Mesothelial cell of epicardium (in vitro differentiated cells): ENCODE measurements around the gene CARS1. TPM values are rescaled to one million over a fixed set of nuclear protein-coding genes. Genes with fewer than 3 reads are reported as not detected.

ENCODE experiments used
- DNase-seq, 2 experiments: peaks; one replicate each; pipeline ENCODE4 v3.0.0; 2021; ENCODE audit warnings: low spot score in 2 of 2; ENCODE audit not compliant: unreplicated experiment in 2 of 2
- H3K27ac Mint-ChIP-seq: 2 replicates; pipeline ENCODE4 v1.8.0; 2021; ENCODE audit warnings: mixed read lengths
- H3K27me3 Mint-ChIP-seq: 2 replicates; pipeline ENCODE4 v1.8.0; 2021; ENCODE audit warnings: low read depth, mixed read lengths
- H3K36me3 Mint-ChIP-seq: 2 replicates; pipeline ENCODE4 v1.8.0; 2021; ENCODE audit warnings: mixed read lengths
- H3K4me1 Mint-ChIP-seq: 2 replicates; pipeline ENCODE4 v1.8.0; 2021; ENCODE audit warnings: mixed read lengths
- H3K4me3 Mint-ChIP-seq: 2 replicates; pipeline ENCODE4 v1.8.0; 2021; ENCODE audit warnings: mild to moderate bottlenecking, moderate library complexity, mixed read lengths
- H3K9me3 Mint-ChIP-seq: 2 replicates; pipeline ENCODE4 v1.8.0; 2021; ENCODE audit warnings: mixed read lengths
- total RNA-seq: library from RNA; stranded (reverse); gene quantifications from 3 replicates; pipeline ENCODE4 v1.2.1, GENCODE V29; 2021
- TF ChIP-seq, protein P1 (sequence below): fragments of 200-600 bp; sonication (generic); IDR thresholded peaks from one replicate; pipeline ENCODE4 v1.5.0; 2021; ENCODE audit warnings: antibody characterized with exemption; ENCODE audit not compliant: unreplicated experiment

CARS1 gene
- total RNA-seq, 1 donor from 2014 or later, result 32.7 TPM

DNA sequence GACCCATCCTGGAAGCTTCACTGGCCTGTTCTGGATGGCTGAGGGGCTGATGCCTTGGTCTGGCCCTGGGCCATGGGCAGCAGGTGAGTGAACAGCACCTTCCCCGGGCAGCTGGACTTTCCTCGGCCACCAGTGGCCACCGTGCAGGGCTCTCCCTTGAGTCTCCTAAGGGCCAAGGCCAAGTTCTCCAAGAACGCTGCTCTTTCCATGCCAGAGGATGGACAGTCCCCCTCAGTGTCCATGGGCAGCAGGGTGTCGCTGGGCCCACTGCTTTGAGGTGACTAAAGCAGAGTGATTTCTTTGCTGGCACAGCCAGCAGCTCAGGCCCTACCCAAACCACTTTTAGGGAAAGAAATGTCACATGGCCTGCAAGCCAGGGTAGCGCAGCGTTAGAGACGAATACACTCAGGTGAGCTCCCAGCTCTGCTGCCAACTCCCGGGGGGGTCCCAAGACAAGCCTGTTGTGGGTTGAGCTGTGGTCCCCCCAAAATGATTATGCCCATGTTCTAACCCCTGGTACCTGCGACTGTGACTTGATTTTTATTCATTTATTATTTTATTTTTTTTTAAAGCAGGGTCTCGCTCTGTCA, 3.3 kb upstream of the CARS1 start:
- Mint-ChIP-seq H3K4me3 (no peak overlapping the region), H3K36me3 (no peaks in the 10 kb centered on the region), H3K27me3 (no peaks in the 10 kb centered on the region), H3K27ac (no peak overlapping the region), H3K9me3 (peaks cover 11% of the 10 kb centered on the region), H3K4me1 (peaks cover 14% of the 10 kb centered on the region)
- TF ChIP-seq, protein P1, sequence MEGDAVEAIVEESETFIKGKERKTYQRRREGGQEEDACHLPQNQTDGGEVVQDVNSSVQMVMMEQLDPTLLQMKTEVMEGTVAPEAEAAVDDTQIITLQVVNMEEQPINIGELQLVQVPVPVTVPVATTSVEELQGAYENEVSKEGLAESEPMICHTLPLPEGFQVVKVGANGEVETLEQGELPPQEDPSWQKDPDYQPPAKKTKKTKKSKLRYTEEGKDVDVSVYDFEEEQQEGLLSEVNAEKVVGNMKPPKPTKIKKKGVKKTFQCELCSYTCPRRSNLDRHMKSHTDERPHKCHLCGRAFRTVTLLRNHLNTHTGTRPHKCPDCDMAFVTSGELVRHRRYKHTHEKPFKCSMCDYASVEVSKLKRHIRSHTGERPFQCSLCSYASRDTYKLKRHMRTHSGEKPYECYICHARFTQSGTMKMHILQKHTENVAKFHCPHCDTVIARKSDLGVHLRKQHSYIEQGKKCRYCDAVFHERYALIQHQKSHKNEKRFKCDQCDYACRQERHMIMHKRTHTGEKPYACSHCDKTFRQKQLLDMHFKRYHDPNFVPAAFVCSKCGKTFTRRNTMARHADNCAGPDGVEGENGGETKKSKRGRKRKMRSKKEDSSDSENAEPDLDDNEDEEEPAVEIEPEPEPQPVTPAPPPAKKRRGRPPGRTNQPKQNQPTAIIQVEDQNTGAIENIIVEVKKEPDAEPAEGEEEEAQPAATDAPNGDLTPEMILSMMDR, result no peak
- DNase-seq, result no peak

- Mint-ChIP-seq H3K36me3 (no peaks in the 10 kb centered on the region), H3K4me1 (peaks cover 14% of the 10 kb centered on the region), H3K27ac (no peak overlapping the region), H3K27me3 (no peaks in the 10 kb centered on the region), H3K4me3 (peak overlapping the region; percentile 55), H3K9me3 (peaks cover 1% of the 10 kb centered on the region)
- no peak for DNase-seq
- TF ChIP-seq, protein P1, result no peak
Observed at GRCh38 chr11:3058753-3059664, 1.8 kb upstream of the CARS1 start.

DNA sequence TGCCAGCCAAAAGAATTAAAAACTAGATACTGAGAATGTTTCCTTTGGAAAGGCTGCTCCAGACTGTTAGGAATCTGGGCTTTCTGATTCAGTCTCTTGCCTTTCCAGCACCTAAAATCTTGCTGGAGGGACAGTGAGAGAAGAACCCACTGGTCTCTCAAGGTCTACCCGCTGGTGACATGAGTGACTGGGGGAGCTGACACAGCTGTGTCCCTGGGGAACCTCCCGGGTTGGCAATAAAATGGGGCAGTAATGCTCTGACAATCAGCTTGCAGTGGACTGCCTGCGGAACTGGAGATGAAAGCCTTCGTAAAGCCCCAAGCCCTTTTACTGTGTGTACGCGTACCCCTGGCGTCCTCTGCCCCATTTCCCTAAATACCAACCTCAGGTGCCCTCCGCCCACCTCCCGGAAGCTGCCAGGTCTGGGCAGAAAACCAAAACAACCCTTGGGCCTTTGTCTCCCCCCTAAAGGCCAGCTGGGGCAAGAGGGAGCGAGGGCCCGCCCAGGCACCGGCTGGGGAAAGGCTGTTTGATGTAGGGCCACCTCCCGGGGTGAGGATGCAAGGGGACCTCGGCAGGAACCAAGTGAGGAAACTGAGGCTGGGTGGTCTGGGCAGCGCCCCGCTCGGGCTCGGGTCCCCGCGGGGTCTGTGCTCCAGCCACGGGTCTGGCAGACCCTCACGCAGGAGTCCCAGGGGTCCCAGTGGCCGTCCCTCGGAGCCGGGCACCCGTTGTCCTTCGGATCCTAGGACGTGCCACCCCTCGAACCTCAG, 741 bp downstream of the CARS1 start:
- Mint-ChIP-seq H3K27me3 (no peaks in the 10 kb centered on the region), H3K27ac (peak overlapping the region; percentile 91), H3K36me3 (no peaks in the 10 kb centered on the region), H3K4me1 (peaks cover 17% of the 10 kb centered on the region), H3K9me3 (no peaks in the 10 kb centered on the region), H3K4me3 (peak overlapping the region; percentile 93)
- no peak for DNase-seq
- TF ChIP-seq, protein P1, result no peak

- Mint-ChIP-seq H3K4me3 (peak overlapping the region; percentile 93), H3K27me3 (no peaks in the 10 kb centered on the region), H3K36me3 (no peaks in the 10 kb centered on the region), H3K9me3 (no peaks in the 10 kb centered on the region), H3K4me1 (peaks cover 17% of the 10 kb centered on the region), H3K27ac (no peak overlapping the region)
- TF ChIP-seq, protein P1, result no peak
- no peak for DNase-seq
Observed at GRCh38 chr11:3055891-3056290, 1.3 kb downstream of the CARS1 start.

- H3K36me3 Mint-ChIP-seq, result no peaks in the 10 kb centered on the region
- H3K9me3 Mint-ChIP-seq, result no peaks in the 10 kb centered on the region
- TF ChIP-seq, protein P1, result no peak
- no peak overlapping the region for H3K27ac Mint-ChIP-seq
- DNase-seq, result no peak
- no peak overlapping the region for H3K4me3 Mint-ChIP-seq
- peaks cover 13% of the 10 kb centered on the region for H3K4me1 Mint-ChIP-seq
- no peaks in the 10 kb centered on the region for H3K27me3 Mint-ChIP-seq
Observed at GRCh38 chr11:3052567-3052966, 4.7 kb downstream of the CARS1 start.
